Measurements from ENCODE around the gene DCAF11.

The DCAF11 gene

GRCh38 chr14:24149302-24149969 is 34.9 kb downstream of the DCAF11 start:
- H3K4me3 ChIP-seq (ENCODE audit: low read depth, low read length): no peak overlapping the region
- H2AFZ ChIP-seq: no peak overlapping the region
- H3K27ac ChIP-seq: no peak overlapping the region
- TF ChIP-seq, protein P1, sequence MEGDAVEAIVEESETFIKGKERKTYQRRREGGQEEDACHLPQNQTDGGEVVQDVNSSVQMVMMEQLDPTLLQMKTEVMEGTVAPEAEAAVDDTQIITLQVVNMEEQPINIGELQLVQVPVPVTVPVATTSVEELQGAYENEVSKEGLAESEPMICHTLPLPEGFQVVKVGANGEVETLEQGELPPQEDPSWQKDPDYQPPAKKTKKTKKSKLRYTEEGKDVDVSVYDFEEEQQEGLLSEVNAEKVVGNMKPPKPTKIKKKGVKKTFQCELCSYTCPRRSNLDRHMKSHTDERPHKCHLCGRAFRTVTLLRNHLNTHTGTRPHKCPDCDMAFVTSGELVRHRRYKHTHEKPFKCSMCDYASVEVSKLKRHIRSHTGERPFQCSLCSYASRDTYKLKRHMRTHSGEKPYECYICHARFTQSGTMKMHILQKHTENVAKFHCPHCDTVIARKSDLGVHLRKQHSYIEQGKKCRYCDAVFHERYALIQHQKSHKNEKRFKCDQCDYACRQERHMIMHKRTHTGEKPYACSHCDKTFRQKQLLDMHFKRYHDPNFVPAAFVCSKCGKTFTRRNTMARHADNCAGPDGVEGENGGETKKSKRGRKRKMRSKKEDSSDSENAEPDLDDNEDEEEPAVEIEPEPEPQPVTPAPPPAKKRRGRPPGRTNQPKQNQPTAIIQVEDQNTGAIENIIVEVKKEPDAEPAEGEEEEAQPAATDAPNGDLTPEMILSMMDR (IDR thresholded peaks at IDR 0.05): no peak
- H3K4me1 ChIP-seq: peaks cover 14% of the 10 kb centered on the region
- no peak overlapping the region for H3K4me2 ChIP-seq (ENCODE audit: low read length)
- no peaks in the 10 kb centered on the region for H3K9me3 ChIP-seq (ENCODE audit: control insufficient read depth, low read length)
- H3K79me2 ChIP-seq: peaks cover 17% of the 10 kb centered on the region
- H3K27me3 ChIP-seq (ENCODE audit: control insufficient read depth, insufficient read depth, low read length): no peaks in the 10 kb centered on the region
- H3K9ac ChIP-seq: no peak overlapping the region
- H3K36me3 ChIP-seq (ENCODE audit: control insufficient read depth, insufficient read depth, low read length): no peaks in the 10 kb centered on the region

DNA sequence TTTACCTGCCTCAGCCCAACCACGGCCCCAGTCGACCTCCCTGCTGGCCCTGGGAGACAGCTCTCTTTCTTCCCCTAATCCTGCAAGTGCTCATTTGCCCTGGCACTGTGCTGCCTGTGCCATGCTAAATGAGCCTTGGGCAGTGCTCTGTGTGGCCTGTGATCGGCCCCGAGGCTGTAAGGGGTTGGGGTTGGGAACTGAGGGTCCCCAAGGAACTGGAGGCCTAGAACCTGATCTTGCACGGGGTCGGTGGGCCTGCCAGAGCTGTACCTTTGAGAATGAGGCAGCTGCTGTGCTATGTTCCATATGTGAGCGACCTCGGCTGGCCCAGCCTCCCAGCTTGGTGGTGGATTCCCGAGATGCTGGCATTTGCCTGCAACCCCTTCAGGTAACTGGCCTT is 35.5 kb downstream of the DCAF11 start:
- H3K4me3 ChIP-seq (ENCODE audit: low read depth, low read length): no peak overlapping the region
- H3K4me2 ChIP-seq (ENCODE audit: low read length): no peak overlapping the region
- H3K79me2 ChIP-seq: peaks cover 17% of the 10 kb centered on the region
- H3K27ac ChIP-seq: no peak overlapping the region
- no peaks in the 10 kb centered on the region for H3K9me3 ChIP-seq (ENCODE audit: control insufficient read depth, low read length)
- H3K9ac ChIP-seq: no peak overlapping the region
- H3K27me3 ChIP-seq (ENCODE audit: control insufficient read depth, insufficient read depth, low read length): no peaks in the 10 kb centered on the region
- peaks cover 14% of the 10 kb centered on the region for H3K4me1 ChIP-seq
- no peak overlapping the region for H2AFZ ChIP-seq
- no peaks in the 10 kb centered on the region for H3K36me3 ChIP-seq (ENCODE audit: control insufficient read depth, insufficient read depth, low read length)
- TF ChIP-seq, protein P1 (IDR thresholded peaks at IDR 0.05): no peak

- H3K4me1 ChIP-seq: peaks cover 12% of the 10 kb centered on the region
- H2AFZ ChIP-seq: no peak overlapping the region
- no peak overlapping the region for H3K9ac ChIP-seq
- H3K27ac ChIP-seq: no peak overlapping the region
- H3K79me2 ChIP-seq: peaks cover 17% of the 10 kb centered on the region
- no peaks in the 10 kb centered on the region for H3K27me3 ChIP-seq (ENCODE audit: control insufficient read depth, insufficient read depth, low read length)
- H3K4me3 ChIP-seq (ENCODE audit: low read depth, low read length): no peak overlapping the region
- H3K4me2 ChIP-seq (ENCODE audit: low read length): no peak overlapping the region
- no peaks in the 10 kb centered on the region for H3K9me3 ChIP-seq (ENCODE audit: control insufficient read depth, low read length)
- TF ChIP-seq, protein P1 (IDR thresholded peaks at IDR 0.05): no peak
- no peaks in the 10 kb centered on the region for H3K36me3 ChIP-seq (ENCODE audit: control insufficient read depth, insufficient read depth, low read length)
These were observed 36.0 kb downstream of the DCAF11 start for GRCh38 chr14:24150567-24150966.

DNA sequence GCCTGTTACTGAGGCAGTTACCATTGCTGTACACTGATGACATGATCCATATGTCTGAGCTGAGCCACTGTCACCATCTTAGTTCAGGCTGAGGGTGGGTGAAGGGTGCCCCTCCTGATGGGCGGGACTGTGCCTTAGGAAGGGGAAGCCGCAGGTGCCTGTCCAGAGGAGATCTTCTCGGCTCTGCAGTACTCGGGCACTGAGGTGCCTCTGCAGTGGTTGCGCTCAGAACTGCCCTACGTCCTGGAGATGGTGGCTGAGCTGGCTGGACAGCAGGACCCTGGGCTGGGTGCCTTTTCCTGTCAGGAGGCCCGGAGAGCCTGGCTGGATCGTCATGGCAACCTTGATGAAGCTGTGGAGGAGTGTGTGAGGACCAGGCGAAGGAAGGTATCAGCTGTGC is 36.4 kb downstream of the DCAF11 start:
- TF ChIP-seq, protein P1 (IDR thresholded peaks at IDR 0.05): no peak
- no peak overlapping the region for H3K27ac ChIP-seq
- H3K9ac ChIP-seq: no peak overlapping the region
- no peak overlapping the region for H3K4me2 ChIP-seq (ENCODE audit: low read length)
- H3K27me3 ChIP-seq (ENCODE audit: control insufficient read depth, insufficient read depth, low read length): no peaks in the 10 kb centered on the region
- H3K79me2 ChIP-seq: peaks cover 17% of the 10 kb centered on the region
- peaks cover 7% of the 10 kb centered on the region for H3K4me1 ChIP-seq
- H2AFZ ChIP-seq: no peak overlapping the region
- H3K4me3 ChIP-seq (ENCODE audit: low read depth, low read length): no peak overlapping the region
- no peaks in the 10 kb centered on the region for H3K36me3 ChIP-seq (ENCODE audit: control insufficient read depth, insufficient read depth, low read length)
- H3K9me3 ChIP-seq (ENCODE audit: control insufficient read depth, low read length): no peaks in the 10 kb centered on the region
